IMR-90 (cell line): Measurements from ENCODE around the gene TNIP1.

Experiments
- CEBPB ChIP-seq: IDR thresholded peaks from 2 replicates; pipeline ENCODE4 v1.6.1; 2012; ENCODE audit warnings: low read depth, low read length, improper control_type of control experiment
- CTCF ChIP-seq: conservative IDR thresholded peaks from 2 replicates; pipeline ENCODE4 v1.5.1; 2012; ENCODE audit warnings: mild to moderate bottlenecking, low read depth, low read length, improper control_type of control experiment
- MXI1 ChIP-seq: IDR thresholded peaks from 2 replicates; pipeline ENCODE4 v1.6.1; 2012; ENCODE audit warnings: low read depth, mild to moderate bottlenecking, low read length, moderate library complexity, borderline replicate concordance
- POLR2A ChIP-seq: IDR thresholded peaks from 2 replicates; pipeline ENCODE4 v1.6.1; 2012; ENCODE audit warnings: mild to moderate bottlenecking, low read depth, low read length
- RAD21 ChIP-seq: IDR thresholded peaks from 2 replicates; pipeline ENCODE4 v1.6.1; 2012; ENCODE audit warnings: low read length, improper control_type of control experiment
- RCOR1 ChIP-seq: IDR thresholded peaks from 2 replicates; pipeline ENCODE4 v1.6.1; 2012; ENCODE audit warnings: mild to moderate bottlenecking, low read length, improper control_type of control experiment; ENCODE audit not compliant: insufficient replicate concordance
- RFX5 ChIP-seq: IDR thresholded peaks from 2 replicates; pipeline ENCODE4 v1.8.0; 2012; ENCODE audit warnings: low read depth, mild to moderate bottlenecking, low read length, moderate library complexity
- SMC3 ChIP-seq: fragments of 150-350 bp; IDR thresholded peaks from 2 replicates; pipeline ENCODE4 v1.6.1; 2016; ENCODE audit warnings: low read depth, mild to moderate bottlenecking, antibody characterized with exemption, low read length, moderate library complexity
- USF2 ChIP-seq: fragments of 150-350 bp; IDR thresholded peaks from 2 replicates; pipeline ENCODE4 v1.6.1; 2017; ENCODE audit warnings: mild to moderate bottlenecking, antibody characterized with exemption, low read length, low read depth

- TF ChIP-seq RCOR1: no peak
- TF ChIP-seq RFX5: no peak
- TF ChIP-seq POLR2A: no peak
- no peak for TF ChIP-seq CTCF
- TF ChIP-seq SMC3: no peak
- no peak for TF ChIP-seq RAD21
- TF ChIP-seq MXI1: no peak
- TF ChIP-seq USF2: no peak
- TF ChIP-seq CEBPB: no peak
These were observed 13.0 kb downstream of the TNIP1 start for GRCh38 chr5:151067632-151068432.
